Right kidney (tissue), 1 donor: ENCODE data around the gene AFG1L.
"Not testable (repeated sequence)": the region's sequence is repeated elsewhere in the genome, so short reads cannot be mapped to it uniquely, and the experiment has no call there.

ENCODE experiments used
- DNase-seq: peaks from one replicate; pipeline ENCODE4 v3.0.0-alpha.2; 2016

Gene AFG1L

DNA sequence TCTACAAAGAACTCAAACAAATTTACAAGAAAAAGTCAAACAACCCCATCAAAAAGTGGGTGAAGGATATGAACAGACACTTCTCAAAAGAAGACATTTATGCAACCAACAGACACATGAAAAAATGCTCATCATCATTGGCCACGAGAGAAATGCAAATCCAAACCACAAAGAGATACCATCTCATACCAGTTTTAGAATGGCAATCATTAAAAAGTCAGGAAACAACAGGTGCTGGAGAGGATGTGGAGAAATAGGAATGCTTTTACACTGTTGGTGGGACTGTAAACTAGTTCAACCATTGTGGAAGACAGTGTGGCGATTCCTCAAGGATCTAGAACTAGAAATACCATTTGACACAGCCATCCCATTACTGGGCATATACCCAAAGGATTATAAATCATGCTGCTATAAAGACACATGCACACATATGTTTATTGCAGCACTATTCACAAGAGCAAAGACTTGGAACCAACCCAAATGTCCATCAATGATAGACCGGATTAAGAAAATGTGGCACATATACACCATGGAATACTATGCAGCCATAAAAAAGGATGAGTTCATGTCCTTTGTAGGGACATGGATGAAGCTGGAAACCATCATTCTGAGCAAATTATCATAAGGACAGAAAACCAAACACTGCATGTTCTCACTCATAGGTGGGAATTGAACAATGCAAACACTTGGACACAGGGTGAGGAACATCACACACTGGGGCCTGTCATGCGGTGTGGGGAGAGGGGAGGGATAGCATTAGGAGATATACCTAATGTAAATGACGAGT, 121.4 kb downstream of the AFG1L start:
- DNase-seq, result not testable (repeated sequence)

DNA sequence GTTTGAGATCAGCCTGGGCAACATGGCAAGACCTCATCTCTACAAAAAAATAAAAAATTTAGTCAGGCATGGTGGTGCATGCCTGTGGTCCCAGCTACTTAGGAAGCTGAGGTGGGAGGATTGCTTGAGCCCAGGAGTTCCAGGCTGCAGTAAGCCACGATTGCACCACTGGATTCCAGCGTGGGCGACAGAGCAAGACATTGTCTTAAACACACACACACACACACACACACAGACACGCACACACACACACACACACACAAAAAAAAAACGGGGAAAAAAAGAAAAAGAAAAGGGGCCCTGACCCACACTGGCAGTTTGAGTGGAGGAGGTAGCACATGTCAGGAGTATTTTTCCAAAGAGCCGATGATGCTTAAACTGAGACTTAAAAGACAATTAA, 122.2 kb downstream of the AFG1L start:
- no peak for DNase-seq

DNA sequence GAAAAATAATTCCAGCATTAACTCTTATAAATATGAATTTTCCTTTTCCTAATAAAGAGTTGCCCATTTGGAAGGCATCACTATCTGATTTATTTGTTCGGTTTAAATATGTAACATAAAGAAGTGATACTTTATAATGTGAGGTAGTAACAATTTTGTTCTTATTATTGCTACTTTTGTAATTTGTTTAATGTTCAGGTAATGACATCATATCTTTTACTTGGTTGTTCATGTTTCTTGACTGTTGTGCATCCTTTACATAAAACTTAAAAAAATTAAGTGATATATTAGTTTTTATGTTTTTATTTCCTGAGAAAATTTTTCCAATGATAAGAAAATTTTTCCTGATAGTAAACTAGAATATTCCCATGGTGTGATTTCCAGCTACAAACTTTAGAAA, 124.6 kb downstream of the AFG1L start:
- DNase-seq, result no peak

DNA sequence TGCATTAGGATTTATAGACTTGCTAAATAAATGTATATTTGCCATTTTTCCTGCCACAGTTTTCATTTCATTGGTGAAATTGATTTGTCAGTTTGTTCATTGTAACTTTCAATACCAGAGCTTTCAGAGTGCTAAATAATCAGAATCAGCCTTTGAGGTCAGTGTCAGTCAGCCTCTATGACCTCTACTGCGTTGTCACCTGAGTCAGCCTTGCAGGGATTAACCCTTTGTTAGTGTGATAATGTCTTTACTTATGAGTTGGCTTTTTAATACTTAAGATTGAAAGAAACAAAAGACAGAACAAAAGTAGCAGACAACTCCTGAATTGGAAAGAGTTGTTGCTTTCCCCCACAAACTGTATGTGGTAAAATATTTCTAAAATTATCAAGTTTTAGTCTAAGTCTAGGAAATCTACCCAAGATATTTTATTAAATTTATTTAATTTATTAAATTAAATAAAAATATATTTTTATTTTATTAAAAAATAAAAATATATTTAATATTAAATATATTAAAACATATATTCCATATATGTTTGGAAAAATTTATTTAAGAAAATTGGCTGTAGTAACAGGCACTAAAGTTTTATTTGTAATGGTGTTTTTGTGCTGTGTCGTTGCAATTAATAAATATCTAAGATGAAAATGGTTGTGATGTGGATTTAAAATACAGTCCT, 125.2 kb downstream of the AFG1L start:
- no peak for DNase-seq

DNA sequence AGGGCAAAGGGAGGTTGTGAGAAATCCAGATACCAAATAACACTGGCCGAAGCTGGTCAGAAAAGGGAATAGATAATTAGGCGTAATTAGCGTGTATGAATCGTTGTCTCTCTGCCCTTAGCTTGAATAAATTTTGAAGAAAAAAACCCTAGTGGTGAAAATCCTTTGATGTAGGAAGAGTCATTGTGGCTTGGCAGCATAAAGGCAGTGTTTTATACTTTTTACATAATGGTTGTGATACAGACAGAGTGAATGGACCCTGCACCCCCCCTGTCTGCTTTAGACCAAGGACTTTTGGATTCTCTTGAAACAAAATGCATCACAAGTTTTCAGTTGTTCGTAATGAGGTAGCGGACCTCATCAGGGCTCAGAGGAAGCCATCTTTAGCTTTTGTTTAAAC, 126.5 kb downstream of the AFG1L start:
- DNase-seq, result no peak

DNA sequence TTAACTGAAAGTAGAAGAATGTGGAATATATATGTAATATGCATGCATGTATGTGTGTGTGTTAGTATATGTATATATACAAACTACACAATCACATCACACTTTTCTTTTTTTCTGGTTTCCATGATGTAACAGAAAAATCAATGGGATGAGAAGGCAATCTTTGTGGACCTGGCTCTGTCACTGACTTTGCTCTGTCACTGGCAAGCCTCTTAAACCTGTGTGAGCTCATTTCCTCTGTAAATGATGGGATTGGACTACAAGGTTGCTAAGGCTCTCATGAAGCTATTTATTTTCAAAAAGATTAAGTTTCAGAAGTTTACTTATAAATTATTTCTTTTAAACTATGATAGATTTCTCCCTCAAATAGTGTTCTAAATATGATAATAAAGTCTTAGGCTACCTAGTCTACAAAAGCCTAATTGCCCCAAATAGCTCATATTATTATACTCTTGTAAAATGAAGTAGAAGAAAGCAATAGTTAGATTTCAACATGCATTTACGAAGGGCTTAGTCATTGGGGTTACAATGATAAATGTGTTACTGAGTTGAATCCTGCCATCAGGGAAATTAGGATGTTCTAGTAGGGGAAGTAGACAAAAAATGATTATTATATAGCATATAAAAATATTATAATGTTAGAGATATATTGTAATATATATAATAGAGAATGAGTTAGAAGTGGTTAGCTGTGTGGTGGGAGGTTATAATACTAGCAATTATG, 129.3 kb downstream of the AFG1L start:
- no peak for DNase-seq

DNA sequence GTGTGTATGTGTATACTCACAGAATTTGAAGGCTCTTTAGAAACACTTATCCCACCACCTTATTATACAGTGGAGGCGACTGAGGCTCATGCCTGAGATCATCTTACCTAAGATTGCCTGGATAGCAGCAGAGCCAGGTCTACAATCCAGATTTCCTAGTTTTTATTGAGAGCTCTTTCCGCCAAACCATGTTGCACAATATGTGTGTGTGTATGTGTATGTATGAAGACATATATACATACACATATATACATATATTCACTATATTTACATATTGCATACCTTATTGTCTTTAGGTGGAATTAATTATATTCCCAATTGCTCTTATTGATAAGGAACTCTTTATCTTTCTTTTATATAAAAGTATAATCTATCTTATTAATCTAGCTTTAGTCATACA, 130.6 kb downstream of the AFG1L start:
- DNase-seq, result no peak

DNA sequence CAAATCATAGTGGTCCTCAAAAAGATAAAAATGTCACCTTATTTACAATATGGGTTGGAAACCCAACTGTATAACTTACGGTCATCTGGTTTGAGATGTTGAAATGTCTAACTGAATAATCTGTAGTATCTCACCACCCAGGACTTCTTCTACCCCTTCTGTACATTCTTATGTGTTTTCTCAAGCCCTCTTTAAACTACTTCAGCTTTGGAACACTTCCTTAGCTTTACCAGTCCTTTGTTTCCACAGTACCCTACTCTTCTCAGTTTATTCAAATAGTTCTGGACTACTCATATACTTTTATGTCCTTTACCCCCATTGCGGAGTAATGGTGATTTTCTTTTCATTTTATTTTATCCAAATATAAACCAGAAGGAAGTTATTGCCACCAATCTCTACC, 137.3 kb downstream of the AFG1L start:
- DNase-seq, result no peak

DNA sequence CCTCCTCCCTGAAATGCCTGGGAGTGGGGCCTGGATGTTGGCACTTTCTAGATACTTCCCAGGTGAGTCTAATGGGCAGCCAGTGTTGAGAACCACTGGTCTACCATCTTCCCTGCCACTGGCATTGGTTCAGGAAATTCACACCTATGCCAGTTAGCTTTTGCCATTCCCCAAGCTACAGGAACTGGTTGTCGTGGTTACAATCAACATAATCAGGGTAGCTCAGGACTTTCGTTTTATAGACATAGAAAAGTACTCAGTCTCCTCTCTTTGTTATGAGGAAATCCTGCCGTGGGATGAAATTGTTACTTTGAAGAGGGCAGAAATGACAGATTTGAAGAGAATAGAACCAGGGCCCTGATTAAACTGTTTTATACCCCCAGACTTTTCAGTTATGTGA, 137.9 kb downstream of the AFG1L start:
- no peak for DNase-seq

DNA sequence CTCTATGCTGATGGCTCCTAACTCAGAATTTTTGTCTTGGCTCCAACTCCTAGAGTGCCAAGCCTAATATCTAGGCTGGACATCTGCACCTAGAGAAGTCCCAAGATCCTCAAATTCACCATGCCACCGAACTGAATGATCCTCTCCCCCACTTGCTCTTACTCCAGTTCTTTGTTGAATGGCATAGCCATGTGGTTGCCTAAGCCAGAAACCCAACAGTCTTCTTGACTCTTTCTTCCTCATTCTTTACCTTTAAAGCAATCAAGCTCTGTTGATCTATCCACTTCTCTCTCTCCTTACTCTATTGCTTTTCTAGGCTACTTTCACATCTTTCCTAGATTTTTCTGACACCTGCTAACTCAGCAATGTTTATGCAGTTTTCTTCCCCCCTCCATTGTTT, 139.4 kb downstream of the AFG1L start:
- DNase-seq, result no peak

DNA sequence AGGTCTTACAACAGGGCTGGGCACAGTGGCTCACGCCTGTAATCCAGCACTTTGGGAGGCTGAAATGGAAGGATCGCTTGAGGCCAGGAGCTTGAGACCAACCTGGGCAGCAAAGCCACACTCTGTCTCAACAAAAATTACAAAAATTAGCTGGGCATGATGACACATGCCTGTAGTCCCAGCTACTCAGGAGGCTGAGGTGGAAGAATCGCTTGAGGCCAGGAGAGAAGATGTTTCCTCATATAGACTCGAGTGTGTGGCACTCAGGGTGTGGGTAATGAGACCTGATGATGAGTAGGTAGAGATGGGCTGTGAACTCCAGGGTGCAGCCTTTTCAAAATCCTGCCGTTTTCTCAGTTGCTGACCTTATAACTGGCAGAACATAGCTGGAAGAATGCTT, 140.5 kb downstream of the AFG1L start:
- no peak for DNase-seq

DNA sequence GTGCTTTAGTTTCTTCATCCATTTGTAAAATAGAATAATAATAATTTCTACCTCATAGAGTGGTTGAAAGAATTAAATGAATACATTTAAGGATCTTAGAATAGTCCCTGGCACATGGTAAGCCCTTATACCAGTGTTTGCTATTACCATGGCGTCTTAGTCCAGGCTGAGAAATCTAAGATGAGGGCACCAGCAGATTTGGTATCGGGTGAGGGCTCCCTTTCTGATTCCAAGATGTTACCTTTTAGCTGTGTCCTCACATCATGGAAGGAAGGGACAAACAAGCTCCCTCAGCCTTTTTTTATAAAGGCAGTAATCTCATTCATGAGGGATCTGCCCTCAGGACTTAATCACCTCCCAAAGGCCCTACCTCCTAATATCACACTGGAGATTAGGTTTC, 141.9 kb downstream of the AFG1L start:
- DNase-seq, result no peak

DNA sequence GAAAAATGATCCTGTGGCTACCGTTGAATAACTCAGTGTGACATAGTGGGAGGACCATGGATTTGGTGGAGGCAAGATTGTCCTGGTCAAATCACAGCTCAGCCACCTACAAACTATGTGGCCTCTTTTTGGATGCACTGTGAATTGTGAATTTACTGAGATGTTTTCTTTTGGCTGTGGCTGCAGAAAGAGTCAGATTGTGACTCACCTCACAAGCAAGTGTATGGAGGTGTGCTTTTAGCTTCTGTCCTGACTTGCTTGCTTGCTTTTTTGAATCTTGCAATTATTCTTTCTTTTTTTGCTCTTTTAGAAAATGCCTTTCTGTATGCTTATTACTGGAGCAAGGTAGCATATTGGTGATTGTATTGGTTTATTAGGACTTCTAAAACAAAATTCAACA, 143.0 kb downstream of the AFG1L start:
- no peak for DNase-seq

DNA sequence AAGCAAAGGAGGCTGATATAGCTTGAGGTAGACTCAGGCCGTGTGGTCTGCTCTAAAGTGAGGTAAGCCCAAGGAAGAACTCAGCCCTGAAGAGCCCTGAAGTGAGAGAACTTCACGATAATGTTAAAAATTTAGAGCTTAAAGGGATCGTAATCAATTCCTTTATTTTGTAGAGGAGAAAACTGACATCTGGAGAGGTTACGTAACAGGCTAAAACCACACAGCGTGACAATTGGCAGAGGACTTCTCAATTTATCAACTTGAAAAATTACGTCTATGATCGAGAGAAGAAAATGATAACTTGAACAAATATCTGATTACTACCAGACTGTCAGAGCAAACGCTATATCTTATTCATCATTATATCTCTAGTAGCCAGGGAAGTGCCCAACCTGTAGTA, 144.1 kb downstream of the AFG1L start:
- no peak for DNase-seq

DNA sequence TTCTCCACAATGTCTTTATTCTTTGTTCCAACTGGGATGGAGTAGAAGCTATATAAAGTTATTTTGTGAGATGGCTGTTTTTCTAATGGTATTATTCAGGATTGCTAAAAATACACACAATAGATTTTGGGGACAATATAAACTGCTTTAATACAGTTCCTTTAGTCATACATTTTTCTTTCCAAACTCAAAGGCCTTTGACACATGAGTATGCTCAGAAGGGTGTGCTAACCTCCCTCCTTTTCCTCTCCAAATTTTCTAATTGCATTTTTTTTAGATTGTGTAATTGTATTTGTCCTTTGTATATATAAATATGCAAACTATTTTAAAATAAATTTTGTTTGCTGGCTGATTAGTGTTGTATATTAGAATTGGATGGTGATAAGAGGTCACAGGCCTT, 146.3 kb downstream of the AFG1L start:
- DNase-seq, result no peak

DNA sequence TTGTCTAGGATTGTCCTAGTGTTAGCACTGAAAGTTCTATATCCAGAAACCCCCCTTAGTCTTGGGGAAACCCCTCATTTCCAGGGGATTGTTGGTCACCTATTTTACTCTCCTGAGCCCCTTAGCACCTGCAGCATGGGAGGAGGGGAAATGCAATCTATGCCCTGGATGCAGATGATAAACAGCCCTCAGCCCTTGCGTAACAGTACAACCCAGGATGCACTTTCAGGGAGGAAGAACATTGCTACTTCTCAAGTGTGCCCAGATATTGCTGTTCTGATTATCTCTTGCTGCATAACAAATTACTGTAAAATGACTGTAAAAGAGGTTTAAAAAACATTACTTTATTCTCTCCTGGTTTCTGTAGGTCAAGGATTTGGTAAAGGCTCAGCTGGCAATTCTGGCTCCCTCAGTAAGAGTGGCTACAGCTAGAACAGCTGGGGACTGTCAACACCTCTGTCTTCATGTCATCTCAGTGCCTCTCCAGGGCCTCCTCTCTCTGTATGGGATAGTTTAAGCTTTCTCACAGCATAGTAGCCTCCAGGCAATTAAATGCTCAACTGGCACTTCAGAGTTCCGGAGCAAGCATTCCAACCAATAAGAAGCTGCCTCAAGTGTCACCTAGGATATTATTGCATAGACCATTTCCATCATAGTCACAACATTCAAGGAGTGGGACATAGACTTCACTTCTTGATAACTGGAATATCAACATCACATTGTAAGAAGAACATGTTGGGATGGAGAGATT, 148.1 kb downstream of the AFG1L start:
- DNase-seq, result no peak

DNA sequence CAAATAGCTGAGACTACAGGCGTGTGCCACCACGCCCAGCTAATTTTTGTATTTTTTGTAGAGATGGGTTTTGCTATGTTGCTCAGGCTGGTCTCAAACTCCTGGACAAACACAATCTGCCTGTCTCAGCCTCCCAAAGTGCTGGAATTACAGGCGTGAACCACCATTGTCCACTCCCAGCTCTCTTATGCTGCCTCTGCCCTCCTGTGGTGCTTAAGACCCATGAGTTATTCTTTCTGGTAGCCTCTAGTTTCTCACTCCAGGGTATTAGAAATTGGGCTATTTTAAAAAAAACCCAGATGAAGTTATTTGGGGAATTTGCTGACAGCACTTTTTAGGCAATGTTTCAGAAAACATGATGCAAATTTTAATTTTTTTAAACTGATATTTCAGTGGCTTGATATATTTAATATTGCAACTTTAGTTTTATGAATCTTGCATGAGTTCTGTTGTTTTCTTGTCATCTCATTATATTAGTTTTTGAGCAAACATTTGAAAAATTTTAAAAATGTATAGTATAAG, 151.8 kb downstream of the AFG1L start:
- DNase-seq, result no peak

DNA sequence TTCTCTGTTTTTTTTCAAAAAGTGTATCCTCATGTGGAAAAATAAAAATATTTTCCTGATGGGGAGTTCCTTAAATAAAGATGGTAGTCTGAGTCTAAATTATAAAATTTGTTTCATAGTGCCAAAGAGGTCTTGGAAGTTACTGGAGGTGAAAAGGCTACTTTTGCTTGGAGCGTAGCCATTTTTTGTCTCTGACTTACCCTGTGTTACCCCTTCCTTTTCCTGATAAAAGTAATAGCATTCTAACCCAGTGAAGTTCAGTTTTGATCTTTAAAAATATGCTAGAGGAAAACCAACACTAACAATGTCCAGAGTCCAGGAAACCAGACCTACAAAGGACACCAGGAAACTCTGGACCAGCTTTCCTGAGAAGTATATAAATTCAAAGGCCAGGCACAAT, 153.6 kb downstream of the AFG1L start:
- DNase-seq, result no peak

DNA sequence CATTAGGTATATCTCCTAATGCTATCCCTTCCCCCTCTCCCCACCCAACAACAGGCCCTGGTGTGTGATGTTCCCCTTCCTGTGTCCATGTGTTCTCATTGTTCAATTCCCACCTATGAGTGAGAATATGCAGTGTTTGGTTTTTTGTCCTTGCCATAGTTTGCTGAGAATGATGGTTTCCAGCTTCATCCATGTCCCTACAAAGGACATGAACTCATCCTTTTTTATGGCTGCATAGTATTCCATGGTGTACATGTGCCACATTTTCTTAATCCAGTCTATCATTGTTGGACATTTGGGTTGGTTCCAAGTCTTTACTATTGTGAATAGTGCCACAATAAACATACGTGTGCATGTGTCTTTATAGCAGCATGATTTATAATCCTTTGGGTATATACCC, 154.9 kb downstream of the AFG1L start:
- not testable (repeated sequence) for DNase-seq

DNA sequence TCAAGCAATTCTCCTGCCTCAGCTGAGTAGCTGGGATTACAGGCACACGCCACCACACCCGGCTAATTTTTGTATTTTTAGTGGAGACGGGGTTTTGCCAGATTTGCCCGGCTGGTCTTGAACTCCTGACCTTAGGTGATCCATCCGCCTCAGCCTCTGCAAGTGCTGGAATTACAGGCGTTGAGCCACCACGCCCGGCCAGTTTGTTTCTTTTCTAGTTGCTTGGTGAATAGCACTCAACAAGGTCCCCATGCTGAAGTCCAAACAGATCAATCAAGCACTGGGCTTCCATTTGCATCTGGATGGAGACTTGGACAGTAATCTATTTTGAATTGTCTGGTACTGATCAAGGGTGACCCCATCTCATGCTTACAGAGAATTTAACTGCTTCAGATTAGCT, 157.0 kb downstream of the AFG1L start:
- DNase-seq, result no peak

DNA sequence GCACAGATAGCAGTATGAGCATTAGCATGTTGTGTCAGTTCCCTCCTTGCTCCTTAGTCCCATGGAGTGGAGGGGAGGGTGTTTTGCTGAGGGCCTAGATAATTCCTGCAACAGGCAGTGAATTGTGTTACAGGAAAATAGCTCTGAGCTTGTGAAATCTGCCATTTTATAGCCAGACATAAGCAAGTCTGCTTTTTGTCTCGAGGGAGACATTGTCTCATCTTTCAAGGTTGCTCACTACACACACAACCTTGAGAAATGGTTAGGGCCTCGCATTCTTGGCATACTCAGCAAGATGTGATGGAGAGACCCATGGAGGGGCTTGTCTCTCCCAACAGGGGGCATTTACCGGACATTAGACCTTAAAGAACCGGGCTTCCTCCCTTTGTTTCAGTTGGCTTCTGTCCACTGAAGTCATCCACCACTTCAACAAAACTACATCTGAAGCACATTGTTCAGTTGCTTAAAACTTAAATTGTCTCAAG, 157.9 kb downstream of the AFG1L start:
- no peak for DNase-seq

DNA sequence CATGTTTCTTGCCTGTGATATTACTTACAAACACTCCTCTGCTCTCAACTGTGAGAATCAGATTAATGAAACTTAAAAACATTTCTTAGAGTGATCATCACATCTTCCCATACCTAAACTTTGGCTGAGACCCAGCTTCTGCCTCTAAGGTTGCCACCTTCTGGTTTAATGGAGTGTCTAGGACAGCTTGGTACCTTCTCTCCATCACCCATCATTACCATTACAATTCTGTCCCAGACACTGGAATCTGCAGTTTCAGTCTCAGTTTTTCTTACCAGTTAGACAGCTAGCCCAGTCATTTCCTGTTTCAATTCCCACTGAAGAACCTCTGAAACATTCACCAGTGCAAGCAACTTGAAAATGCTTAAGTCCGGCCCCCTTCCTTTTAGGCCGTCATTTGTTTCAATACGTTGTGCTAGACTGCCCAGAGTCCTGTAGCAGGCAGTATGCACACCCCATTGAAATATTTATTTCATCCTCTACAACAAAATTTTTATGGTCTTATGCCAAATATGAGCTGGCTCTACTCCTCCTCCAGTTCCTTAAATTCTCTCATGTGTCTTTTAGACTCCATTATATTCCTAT, 158.8 kb downstream of the AFG1L start:
- no peak for DNase-seq
